GM12874 (cell line): Measurements from ENCODE around the gene ERICH4.

Experiments
- CTCF ChIP-seq: IDR thresholded peaks from 2 replicates; pipeline ENCODE4 v1.5.1; 2011; ENCODE audit warnings: low read depth, mild to moderate bottlenecking, control low read depth, low read length, moderate library complexity; ENCODE audit not compliant: insufficient read depth

The ERICH4 gene

GRCh38 chr19:41416194-41416674, 26.7 kb upstream of the ERICH4 start:
- no peak for TF ChIP-seq CTCF

- TF ChIP-seq CTCF = no peak
These were observed 22.7 kb upstream of the ERICH4 start for GRCh38 chr19:41420101-41420880.

GRCh38 chr19:41421314-41421713, 21.6 kb upstream of the ERICH4 start:
- no peak for TF ChIP-seq CTCF

- no peak for TF ChIP-seq CTCF
These were observed 21.0 kb upstream of the ERICH4 start for GRCh38 chr19:41421973-41422372.

- no peak for TF ChIP-seq CTCF
These were observed 20.5 kb upstream of the ERICH4 start for GRCh38 chr19:41422456-41422855.

- TF ChIP-seq CTCF = no peak
These were observed 20.0 kb upstream of the ERICH4 start for GRCh38 chr19:41422955-41423354.

- no peak for TF ChIP-seq CTCF
These were observed 18.4 kb upstream of the ERICH4 start for GRCh38 chr19:41424335-41425173.
